Activated naive CD4-positive, alpha-beta T cell treated with anti-CD3 and anti-CD28 coated beads, Interleukin-2, amount 50 U/mL, for 72 hours (primary cell): ENCODE measurements around the gene EMCN. TPM values are rescaled to one million over a fixed set of nuclear protein-coding genes. Genes with fewer than 3 reads are reported as not detected.
"Not testable (repeated sequence)": the region's sequence is repeated elsewhere in the genome, so short reads cannot be mapped to it uniquely, and the experiment has no call there.

ENCODE experiments used
- ATAC-seq, 2 donors: fragments of 150-1000 bp; cut with Tn5 transposase; 2 replicates each; pipeline ENCODE4 v1.10.0; 2021; ENCODE audit warnings: mild to moderate bottlenecking in 2 of 2, moderate library complexity in 2 of 2
- DNase-seq, 2 donors: peaks; one replicate each; pipeline ENCODE4 v3.0.0; 2021 to 2022; ENCODE audit warnings: low spot score in 2 of 2
- H3K27ac Mint-ChIP-seq, 2 donors: one replicate each; pipeline ENCODE4 v1.8.0; 2022; ENCODE audit warnings: mild to moderate bottlenecking in 2 of 2, mixed read lengths in 2 of 2
- H3K36me3 Mint-ChIP-seq, 2 donors: one replicate each; pipeline ENCODE4 v1.8.0; 2022; ENCODE audit warnings: mixed read lengths in 2 of 2
- H3K9me3 Mint-ChIP-seq, 2 donors: one replicate each; pipeline ENCODE4 v1.8.0; 2022; ENCODE audit warnings: mixed read lengths in 2 of 2
- total RNA-seq, 2 donors: library from RNA; stranded (reverse); gene quantifications; one replicate each; pipeline ENCODE4 v1.2.3, GENCODE V29; 2022

The EMCN gene
- total RNA-seq, 2 donors from 2014 or later: not detected

DNA sequence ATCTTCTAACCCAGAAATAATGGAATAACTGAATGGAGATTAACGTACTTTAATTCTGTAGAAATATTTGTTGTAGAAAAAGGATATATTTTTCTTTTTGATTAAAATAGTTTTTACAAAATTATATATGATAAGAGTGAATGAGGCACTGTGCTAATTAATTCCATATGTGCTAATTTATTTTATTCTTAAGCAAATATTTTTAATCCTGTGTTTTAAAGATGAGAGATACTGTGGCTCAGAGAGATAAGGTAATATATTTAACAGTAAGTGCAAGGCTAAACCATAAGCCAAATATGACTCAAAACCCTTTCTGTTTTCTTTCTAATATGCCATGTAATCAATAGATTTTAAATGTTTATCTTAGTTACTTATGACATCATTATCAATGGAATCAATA, 88.2 kb downstream of the EMCN start:
- no peak overlapping the region for H3K27ac Mint-ChIP-seq
- no peak for DNase-seq
- peaks cover 0 to 8% of the 10 kb centered on the region in 2 donors for H3K36me3 Mint-ChIP-seq
- no peak for ATAC-seq
- peaks cover 4 to 5% of the 10 kb centered on the region in 2 donors for H3K9me3 Mint-ChIP-seq

DNA sequence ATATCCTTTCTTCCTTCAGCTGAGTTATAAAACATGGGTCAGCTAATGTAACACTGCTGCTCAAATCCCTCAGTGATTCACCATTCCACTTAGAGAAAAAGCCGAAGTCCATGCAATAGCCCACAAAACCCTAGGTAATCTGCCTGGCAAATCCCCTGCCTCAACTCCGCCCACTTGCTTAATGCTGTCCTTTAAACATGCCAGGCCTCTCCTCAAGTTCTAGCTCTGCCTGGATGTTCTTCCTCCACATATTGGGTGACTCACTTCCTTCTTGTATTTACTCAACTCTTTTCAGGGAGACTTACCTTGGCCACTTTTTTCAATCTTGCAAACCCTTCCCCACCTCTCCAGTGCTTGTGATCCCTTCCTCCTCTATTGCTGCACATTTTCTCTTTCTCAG, 89.8 kb downstream of the EMCN start:
- Mint-ChIP-seq H3K27ac (no peak overlapping the region), H3K36me3 (no peaks in the 10 kb centered on the region), H3K9me3 (peaks cover 0 to 5% of the 10 kb centered on the region in 2 donors)
- ATAC-seq (peak in 1 of 2 donors; percentile 33), DNase-seq (no peak)

DNA sequence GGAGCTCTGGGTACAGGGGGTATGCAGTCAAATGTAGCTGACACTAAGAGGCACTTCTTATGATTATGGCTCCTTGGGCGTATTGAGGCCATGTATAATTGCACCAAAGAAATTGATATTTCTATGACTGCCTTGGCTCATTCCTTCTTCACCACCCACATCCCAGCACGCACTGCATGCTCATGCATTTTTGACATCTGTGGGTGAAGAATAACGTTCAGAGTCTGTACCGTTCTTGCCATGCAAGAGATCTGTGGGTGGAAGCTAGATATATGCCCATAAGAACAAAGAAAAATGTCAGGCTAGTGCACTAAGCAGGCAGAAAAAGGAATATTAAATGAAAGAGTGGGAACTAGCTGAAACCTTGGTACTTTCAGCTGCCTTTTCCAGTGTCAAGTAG, 93.4 kb downstream of the EMCN start:
- ATAC-seq (no peak), DNase-seq (no peak)
- no peak overlapping the region for H3K27ac Mint-ChIP-seq
- H3K9me3 Mint-ChIP-seq: peaks cover 0 to 5% of the 10 kb centered on the region in 2 donors
- H3K36me3 Mint-ChIP-seq: no peaks in the 10 kb centered on the region

DNA sequence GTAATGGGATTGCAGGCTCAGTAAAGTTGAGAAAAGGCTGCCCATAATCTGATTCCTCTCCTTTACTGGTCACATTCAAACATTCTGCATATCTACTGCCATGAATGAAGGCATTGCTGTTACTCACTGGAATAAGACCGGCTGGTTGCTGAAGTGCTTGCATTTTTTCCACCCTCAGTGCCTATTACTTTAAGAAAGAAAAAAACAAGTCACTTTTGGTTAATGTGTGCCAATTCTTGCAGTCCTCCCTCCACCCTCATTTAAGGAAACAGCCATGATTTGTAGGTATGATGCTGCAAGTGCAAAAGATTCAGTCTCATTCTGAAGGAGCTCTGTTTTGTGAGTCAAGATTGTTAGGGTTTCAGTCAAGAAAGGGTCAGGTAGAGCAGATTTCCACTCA, 94.9 kb downstream of the EMCN start:
- ATAC-seq (peak in 1 of 2 donors; percentile 43), DNase-seq (no peak)
- H3K27ac Mint-ChIP-seq: peak overlapping the region in 1 of 2 donors; percentile 37
- H3K9me3 Mint-ChIP-seq: peaks cover 0 to 4% of the 10 kb centered on the region in 2 donors
- no peaks in the 10 kb centered on the region for H3K36me3 Mint-ChIP-seq

DNA sequence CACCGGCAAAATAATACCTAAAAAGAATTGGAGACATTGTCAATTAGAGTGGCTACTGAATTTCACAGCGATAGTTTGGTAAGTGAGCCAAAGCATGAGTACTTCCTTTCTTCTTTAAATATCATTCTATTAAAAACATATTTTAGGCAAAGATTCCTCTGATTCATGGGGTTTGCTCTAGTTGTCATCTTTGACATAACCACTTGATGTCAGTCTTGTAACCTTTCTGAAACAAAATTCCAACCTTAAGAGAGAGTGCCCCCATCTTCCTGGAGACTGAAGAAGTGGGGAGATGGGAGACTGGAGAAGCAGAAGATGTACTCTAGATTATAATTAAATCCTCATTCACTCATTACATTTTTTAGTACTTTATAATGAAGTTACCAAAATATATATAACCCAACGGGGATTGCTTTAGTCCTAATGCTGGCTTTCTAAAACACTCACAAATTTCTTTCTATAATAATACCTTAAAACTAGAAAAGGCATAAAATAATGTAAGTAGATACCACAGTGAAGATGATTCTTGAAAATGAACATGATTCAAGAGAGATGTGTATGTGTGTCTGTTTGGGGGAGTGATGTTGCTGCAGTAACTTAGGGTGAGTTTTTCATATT, 96.4 kb downstream of the EMCN start:
- H3K36me3 Mint-ChIP-seq: no peaks in the 10 kb centered on the region
- no peak for DNase-seq
- H3K27ac Mint-ChIP-seq: no peak overlapping the region
- H3K9me3 Mint-ChIP-seq: no peaks in the 10 kb centered on the region
- ATAC-seq: no peak

DNA sequence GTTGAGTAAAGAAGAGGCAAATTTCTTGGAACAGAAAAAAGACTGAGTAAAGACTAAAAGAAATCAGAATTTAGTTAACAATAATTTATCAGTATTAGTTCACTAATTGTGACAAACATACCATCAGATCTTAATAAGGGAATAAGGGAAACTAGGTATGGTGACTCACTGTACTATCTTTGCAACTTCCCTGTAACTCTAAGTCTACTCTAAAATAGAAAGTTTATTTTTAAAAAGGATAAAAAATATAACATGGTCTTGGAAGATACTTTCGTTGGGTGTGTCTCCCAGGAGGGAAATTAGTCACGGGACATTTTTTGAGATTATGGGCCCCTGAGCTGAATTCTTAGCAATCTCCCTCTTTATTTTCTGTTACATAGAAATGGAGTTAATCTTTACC, 97.3 kb downstream of the EMCN start:
- ATAC-seq: no peak
- Mint-ChIP-seq H3K36me3 (no peaks in the 10 kb centered on the region), H3K27ac (no peak overlapping the region), H3K9me3 (no peaks in the 10 kb centered on the region)
- DNase-seq: no peak

DNA sequence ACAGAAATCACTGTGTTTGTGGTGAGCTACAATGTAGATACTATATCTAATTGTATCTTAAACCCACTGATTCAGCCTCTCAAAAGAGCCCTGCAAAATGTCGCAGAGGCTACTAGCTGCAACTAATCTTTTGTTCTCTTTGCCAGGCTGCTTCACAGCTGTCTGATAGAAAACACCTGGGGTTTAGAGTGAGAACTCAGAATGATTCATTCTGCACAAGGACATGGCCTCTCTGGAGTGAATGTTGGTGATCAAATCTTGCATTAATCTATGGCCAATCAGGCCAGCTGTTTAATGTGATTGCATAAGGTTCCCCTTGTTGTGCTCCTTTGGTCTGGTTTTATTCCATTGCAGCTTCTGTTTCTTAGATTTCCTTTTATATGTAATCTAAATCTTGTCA, 100.3 kb downstream of the EMCN start:
- DNase-seq (no peak), ATAC-seq (no peak)
- Mint-ChIP-seq H3K9me3 (no peaks in the 10 kb centered on the region), H3K36me3 (no peaks in the 10 kb centered on the region), H3K27ac (no peak overlapping the region)

DNA sequence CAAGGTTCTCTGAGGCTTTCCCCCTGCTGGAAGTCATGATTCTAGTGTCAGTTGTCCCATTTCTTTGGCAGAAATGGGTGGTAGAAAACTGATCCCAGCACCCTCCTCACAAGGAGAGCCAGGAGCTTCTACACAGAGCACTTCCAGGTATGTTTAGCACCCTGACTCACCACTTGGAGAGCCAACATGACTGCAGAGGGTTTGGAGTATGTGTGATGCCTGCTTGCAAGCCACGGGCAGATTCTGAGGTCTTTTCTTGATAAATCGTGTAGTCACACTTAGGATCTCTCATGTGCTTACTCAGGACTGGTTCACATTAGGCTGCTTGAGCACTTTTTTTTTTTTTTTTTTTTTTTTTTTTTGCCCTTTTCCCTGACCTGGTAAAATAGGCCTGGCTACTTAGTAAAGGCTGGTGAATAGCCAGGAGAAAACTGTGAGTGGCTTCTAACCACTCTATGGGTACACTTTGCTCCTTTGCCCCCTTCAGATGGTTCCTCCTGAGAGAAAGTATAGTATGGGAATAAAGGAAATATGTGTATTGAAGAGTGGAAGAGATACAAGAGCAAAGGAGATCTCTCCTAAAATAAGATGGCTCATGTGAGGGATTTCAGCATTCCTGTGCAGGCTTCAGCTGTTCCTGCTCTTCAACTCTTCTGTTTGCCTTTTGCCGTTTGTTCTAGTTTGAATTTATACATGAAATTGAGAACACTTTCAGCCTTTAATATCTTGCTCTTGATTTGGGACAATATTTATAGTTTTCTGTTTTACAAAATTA, 103.6 kb downstream of the EMCN start:
- DNase-seq (no peak), ATAC-seq (no peak)
- Mint-ChIP-seq H3K36me3 (no peaks in the 10 kb centered on the region), H3K9me3 (no peaks in the 10 kb centered on the region), H3K27ac (no peak overlapping the region)

DNA sequence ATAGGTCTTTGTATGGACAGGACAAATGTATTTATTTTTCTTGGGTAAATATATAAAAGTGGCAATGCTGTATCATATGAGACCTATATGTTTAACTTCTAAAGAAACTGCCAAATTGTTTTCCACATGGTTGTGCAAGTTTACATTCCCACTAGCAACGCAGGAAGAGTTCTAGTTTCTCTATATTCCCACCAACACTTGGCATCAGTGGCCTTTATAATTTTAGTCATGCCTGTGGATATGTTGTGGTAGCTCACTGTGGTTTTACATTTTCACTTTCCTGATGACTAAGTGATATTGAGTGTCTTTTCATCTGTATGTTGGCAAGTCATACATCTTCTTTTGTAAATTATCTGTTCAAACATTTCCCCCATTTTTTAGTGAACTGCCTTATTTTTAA, 126.0 kb downstream of the EMCN start:
- ATAC-seq (peak; percentile 49 to 72), DNase-seq (no peak)
- Mint-ChIP-seq H3K27ac (no peak overlapping the region), H3K9me3 (no peaks in the 10 kb centered on the region), H3K36me3 (no peaks in the 10 kb centered on the region)

DNA sequence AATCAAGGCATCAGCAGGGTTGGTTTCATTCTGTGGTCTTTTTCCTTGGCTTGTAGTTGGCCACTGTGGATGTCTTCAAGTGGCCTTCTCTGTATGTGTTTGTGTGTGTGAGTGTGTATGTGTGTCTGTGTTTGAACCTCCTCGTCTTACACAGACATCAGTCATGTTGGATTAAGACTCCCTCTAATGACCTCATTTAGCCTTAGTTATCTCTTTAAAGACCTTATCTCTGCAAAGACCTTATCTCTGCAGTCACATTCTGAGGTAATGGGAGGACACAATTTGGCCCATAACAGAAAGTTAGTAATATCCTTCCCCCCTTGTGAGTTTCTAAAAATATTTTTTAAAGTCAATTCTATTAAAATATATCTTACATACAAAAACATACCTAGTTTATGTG, 126.7 kb downstream of the EMCN start:
- ATAC-seq: no peak
- no peaks in the 10 kb centered on the region for H3K9me3 Mint-ChIP-seq
- H3K27ac Mint-ChIP-seq: no peak overlapping the region
- H3K36me3 Mint-ChIP-seq: no peaks in the 10 kb centered on the region
- no peak for DNase-seq

DNA sequence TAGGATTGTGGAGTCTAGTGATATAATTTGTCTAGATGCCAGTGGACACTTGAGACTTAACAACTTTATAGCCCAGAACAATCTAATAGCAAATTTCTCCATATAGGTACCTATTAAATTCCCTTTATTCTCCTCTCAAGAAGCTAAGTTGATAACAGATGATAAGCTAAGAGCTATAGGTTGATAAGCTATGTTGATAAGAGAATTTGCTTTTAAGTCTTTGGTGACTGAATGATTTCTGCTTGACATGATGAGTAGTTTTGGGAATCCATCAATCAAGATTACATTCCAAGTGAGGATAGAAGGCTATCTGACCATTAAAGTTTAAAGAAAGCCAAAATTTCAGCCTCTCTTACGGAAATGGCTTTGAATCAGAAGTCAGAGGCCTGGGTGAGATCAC, 131.6 kb downstream of the EMCN start:
- ATAC-seq (no peak), DNase-seq (no peak)
- H3K27ac Mint-ChIP-seq: no peak overlapping the region
- no peaks in the 10 kb centered on the region for H3K36me3 Mint-ChIP-seq
- H3K9me3 Mint-ChIP-seq: no peaks in the 10 kb centered on the region

DNA sequence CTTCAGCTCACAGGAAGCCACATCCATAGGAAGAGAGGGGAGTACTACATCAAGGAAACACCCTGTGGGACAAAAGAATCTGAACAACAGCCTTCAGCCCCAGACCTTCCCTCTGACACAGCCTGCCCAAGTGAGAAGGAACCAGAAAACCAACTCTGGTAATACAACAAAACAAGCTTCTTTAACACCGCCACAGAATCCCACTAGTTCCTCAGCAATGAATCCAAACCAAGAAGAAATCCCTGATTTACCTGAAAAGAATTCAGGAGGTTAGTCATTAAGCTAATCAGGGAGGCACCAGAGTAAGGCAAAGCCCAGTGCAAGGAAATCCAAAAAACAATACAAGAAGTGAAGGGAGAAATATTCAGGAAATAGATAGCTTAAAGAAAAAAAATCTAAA, 137.4 kb downstream of the EMCN start:
- H3K9me3 Mint-ChIP-seq, DNase-seq, H3K36me3 Mint-ChIP-seq, H3K27ac Mint-ChIP-seq, ATAC-seq: not testable (repeated sequence)

DNA sequence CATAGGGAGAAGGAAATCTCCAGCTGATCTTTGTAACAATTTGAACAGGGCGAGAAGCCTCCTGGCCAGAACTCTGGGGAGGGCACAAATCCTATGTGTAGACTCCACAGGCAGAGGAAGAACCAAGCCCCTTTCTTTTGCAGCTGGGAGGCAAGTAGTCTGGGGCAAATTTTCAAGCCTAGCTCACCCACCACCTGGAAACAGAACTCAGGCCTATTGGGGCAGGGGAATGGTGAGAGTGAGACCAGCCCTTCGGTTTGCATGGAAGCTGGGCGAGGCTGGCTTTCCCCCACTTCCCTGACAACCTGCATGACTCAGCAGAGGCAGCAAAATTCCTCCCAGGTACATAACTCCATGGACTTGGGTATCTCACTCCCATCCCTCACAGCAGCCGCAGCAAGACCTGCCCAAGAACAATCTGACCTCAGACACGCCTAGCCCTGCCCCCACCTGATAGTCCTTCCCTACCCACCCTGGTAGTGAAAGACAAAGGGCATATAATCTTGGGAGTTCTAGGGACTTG, 138.2 kb downstream of the EMCN start:
- DNase-seq (no peak), ATAC-seq (no peak)
- H3K9me3 Mint-ChIP-seq: peaks cover 5 to 6% of the 10 kb centered on the region in 2 donors
- H3K36me3 Mint-ChIP-seq: no peaks in the 10 kb centered on the region
- H3K27ac Mint-ChIP-seq: no peak overlapping the region

DNA sequence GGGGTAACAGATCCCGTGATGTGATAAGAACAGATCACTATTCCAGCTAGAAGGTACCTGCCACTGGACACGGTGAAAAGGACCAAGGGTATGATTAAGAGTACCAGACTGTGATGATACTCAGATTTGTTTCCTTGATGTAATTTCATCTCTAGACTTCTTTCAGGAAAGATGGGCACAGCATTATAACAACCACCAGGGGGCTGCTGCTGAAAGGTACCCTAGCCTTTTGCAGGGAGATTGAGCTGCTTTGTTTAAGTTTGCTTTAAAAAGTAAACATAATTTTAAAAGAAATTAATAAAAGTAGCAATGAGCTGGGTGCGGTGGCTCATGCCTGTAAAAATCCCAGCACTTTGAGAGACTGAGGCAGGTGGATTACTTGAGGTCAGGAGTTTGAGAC, 145.4 kb downstream of the EMCN start:
- ATAC-seq (no peak), DNase-seq (no peak)
- Mint-ChIP-seq H3K36me3 (no peaks in the 10 kb centered on the region), H3K9me3 (no peaks in the 10 kb centered on the region), H3K27ac (no peak overlapping the region)

DNA sequence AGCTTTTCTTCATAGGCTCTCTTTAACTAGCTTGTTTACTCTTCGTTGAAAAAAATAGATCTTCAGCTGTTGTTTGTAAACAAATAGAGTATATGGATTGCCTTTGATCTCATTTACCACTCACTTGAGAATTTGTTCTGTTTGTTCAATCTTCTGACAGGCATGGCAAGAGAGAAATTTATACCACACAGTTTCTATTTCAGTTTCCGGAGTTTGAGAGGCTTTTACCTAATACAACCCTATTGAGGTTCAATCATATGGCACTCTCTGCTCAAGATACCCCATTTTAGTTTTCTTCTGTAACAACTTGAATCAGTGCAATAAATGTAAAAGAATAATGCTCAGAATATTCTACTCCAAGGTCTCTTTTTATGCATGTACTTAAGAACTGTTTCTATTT, 148.0 kb downstream of the EMCN start:
- H3K9me3 Mint-ChIP-seq: no peaks in the 10 kb centered on the region

DNA sequence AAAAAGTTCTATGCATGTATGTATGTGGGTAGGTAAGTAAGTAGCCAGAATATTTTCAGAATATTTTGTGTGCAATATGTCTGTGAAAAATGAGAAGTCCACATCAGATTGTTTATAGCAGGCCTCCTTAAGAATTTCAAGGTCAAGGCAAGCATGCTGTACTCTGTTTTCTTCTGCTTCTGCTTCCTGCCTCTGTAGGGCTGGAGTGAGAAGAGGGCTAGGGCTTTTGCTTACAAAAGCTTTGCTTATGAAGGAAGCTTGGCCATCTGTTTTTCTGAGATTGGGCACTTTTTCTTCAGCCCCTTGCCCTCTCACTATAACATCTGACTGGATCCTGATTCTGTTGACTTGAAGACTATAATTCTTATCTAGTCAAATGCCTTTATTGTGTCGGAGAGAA, 150.4 kb downstream of the EMCN start:
- no peak for DNase-seq
- H3K27ac Mint-ChIP-seq: no peak overlapping the region
- no peaks in the 10 kb centered on the region for H3K36me3 Mint-ChIP-seq
- no peaks in the 10 kb centered on the region for H3K9me3 Mint-ChIP-seq
- no peak for ATAC-seq

More for the DNA sequence above, 148.0 kb downstream of the EMCN start:
- no peaks in the 10 kb centered on the region for H3K36me3 Mint-ChIP-seq
- ATAC-seq (no peak), DNase-seq (no peak)
- H3K27ac Mint-ChIP-seq: no peak overlapping the region

DNA sequence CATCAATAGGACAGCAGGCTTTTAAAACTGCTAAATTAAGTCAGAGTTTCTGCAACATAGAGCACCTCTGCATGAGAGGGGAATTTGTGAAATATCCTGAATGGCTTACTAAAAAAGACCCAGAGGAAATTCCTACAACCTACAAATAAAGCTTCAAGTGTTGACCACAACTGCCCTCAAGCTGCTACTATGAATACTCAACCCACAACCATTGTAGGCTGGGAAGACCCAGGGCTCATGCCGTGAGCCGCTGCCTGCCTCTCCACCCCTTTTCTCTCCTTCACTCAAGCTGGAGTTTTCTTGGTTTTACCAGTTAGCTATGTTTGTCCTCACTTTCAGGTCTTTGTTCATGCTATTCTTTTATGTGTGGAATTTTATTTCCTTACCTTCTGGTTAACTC, 151.6 kb downstream of the EMCN start:
- Mint-ChIP-seq H3K36me3 (no peaks in the 10 kb centered on the region), H3K9me3 (no peaks in the 10 kb centered on the region), H3K27ac (no peak overlapping the region)
- DNase-seq (no peak), ATAC-seq (no peak)

DNA sequence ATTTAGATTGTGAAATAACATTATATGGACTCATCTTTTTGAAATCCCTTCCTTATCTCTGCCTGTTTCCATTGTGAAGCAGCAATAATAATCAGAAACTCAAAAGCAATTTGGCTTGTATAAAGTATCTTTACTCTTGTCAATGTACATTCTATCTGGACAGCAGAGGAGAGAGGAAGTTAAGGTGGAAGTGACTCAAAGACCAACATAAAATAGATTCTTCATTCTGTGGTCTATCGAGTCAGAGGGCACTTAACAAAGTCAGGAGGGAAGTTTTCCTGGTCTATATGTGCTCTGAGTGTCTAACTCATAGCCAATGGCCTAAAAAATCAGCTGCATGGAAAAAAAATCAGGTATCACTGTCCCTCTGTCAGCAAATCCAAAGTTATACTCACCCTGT, 155.5 kb downstream of the EMCN start:
- ATAC-seq (no peak), DNase-seq (no peak)
- Mint-ChIP-seq H3K27ac (no peak overlapping the region), H3K9me3 (no peaks in the 10 kb centered on the region), H3K36me3 (no peaks in the 10 kb centered on the region)
